ENCODE results near the gene MMS22L.

MMS22L gene

DNA sequence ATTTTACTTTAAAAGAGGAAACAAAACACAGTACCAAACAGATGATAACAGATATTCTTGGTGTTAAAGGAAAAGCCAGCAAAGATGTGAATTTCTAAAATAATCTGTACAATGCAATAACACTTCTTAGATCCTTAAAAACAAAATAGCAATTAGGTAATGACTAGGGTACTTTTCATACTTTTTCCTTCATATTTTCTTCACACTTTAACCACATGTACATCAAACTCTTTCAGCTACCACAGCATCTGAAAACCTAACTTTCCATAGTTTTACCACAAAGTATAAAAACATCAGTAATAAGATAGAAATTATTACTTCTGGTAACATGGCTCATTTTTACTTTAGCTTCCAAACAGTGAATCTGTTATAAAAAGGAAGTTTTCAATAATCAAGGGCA is 141.3 kb downstream of the MMS22L start:
- ATAC-seq = no peak

- no peak for ATAC-seq
These were observed 144.4 kb downstream of the MMS22L start for GRCh38 chr6:97138581-97138980.

GRCh38 chr6:97136626-97137358 is 146.2 kb downstream of the MMS22L start:
- no peak for ATAC-seq

- no peak for ATAC-seq
These were observed 149.9 kb downstream of the MMS22L start for GRCh38 chr6:97133067-97133466.

- ATAC-seq = no peak
These were observed 153.9 kb downstream of the MMS22L start for GRCh38 chr6:97129106-97129505.

DNA sequence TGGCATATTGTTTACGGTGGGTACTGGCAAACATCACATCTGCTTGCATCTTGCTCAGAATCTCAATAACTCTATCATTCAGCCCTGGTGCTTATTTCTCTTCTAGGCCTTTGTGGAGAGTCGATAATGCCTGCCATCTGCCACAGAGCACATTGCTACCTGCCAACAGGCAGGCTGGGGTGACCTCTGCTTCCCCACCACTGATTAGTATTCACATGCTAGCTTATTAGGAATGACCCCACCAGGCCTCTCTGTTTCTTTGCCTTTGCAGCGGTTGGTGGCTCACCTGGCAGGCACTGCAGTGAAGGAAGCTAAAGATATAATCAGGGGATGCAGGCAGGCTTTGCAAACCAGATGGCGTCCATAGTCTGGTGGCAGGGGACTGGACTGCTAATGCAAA is 154.5 kb downstream of the MMS22L start:
- no peak for ATAC-seq

- ATAC-seq = no peak
These were observed 159.4 kb downstream of the MMS22L start for GRCh38 chr6:97123652-97124051.

GRCh38 chr6:97123112-97123511 is 159.9 kb downstream of the MMS22L start:
- ATAC-seq = no peak

- no peak for ATAC-seq
These were observed 162.5 kb downstream of the MMS22L start for GRCh38 chr6:97120511-97120910.

DNA sequence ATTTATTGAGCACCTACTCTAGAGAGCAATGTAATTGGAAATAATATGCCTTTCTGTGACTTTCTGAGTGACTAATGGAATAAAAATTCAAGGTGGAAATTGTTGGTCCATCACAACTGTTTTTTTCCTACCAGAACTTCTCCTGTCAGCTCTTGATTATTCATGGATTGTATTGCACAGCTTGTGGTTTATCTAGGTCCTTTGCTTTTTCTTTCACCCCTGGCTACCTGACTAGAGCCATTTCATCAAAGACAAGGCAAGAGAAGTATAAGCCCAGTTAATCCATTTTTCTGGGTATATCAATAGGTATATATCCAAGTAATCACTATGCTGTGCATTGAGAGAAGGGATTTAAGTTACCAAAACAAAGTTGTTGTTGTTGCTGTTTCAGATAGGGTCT is 168.4 kb downstream of the MMS22L start:
- ATAC-seq = no peak

GRCh38 chr6:97113170-97113569 is 169.8 kb downstream of the MMS22L start:
- ATAC-seq = peak; percentile 28 to 51

- no peak for ATAC-seq
These were observed 171.8 kb downstream of the MMS22L start for GRCh38 chr6:97111243-97111642.

DNA sequence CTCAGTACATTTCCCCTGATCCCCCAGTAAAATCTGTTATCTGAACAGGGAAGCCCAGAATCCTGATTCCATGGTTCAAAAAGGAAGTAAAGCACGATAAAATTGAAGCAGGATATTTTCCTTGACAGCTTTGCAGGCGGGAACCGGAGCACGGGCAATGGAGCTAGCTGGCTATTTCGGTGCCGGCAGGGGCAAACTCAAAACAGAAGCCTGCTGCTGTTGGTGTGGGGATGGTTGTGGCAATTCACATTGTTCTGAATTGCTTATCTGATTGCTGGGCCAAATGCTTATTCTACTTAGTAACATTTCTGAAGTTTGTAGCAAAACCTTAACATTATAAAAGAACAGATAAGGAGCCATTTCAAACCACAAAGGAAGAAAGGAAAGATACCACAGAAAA is 172.4 kb downstream of the MMS22L start:
- ATAC-seq = no peak

DNA sequence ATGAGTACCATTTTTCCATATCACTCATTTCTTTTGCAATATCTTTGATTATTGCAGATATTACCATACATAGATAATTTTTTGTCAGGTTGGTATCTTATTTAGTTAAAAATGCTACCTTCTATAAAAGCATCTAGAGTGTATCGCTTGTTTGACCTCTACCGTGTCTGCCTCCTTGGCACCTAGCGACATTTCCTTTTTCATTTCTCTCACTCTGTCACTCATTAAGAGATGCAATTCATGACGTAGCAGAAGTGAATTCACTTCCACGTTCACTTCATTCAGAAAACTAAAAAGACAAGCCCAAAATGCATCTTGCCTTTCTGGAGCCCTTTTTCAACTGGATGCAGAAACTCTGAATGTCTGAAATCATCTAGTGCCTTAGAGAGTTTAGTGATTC is 172.9 kb downstream of the MMS22L start:
- no peak for ATAC-seq

GRCh38 chr6:97109444-97109843 is 173.6 kb downstream of the MMS22L start:
- ATAC-seq = no peak

- no peak for ATAC-seq
These were observed 180.7 kb downstream of the MMS22L start for GRCh38 chr6:97102145-97102790.

DNA sequence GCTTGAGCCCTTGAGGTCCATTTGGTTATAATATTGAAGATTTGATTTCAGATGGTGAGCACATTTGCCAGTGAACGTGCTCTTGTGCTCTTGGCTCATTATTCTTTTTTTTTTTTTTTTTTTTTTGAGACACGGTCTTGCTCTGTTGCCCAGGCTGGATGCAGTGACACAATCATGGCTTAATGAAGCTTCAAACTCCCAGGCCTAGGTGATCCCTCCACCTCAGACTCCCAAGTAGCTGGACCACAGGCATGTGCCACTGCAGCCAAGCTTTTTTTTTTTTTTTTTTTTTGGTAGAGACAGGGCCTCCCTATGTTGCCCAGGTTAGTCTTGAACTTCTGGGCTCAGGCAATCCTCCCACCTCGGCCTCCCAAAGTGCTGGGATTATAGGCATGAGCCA is 182.3 kb downstream of the MMS22L start:
- no peak for ATAC-seq

GRCh38 chr6:97097068-97098047 is 185.7 kb downstream of the MMS22L start:
- ATAC-seq = no peak

DNA sequence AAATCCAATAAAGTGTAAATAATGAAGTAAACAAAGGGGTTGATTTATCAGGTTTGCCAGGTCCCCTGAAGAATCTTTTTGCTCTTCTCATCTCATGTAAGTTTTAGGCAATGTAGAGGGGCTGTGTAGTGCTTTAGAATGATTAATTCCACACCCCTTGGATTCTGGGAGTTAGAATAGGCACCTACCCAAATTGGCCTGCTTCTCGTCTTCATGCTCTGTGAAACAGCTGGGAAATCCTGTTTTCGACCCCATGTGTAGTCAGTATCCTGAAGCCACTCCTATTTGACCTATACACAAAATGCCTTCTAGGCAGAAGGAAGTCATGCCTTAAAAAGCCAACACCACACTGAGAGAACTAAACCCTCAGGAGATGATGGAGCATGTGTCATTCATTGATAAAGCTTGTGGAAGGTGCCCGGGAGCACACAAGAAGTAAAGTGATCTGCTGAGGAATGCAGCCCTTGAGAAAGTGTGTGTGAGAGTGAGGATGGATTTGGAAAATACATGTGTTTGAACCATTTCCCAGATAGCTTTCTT is 187.6 kb downstream of the MMS22L start:
- ATAC-seq = no peak

GRCh38 chr6:97094376-97094775 is 188.6 kb downstream of the MMS22L start:
- no peak for ATAC-seq

GRCh38 chr6:97092673-97093305 is 190.2 kb downstream of the MMS22L start:
- ATAC-seq = no peak

Measured in activated CD4-positive, CD25-positive, alpha-beta regulatory T cell treated with anti-CD3 and anti-CD28 coated beads, Interleukin-2, amount 50 U/mL, for 24 hours (primary cell).